ENCODE measurements around the gene IL23A. TPM values are rescaled to one million over a fixed set of nuclear protein-coding genes. Genes with fewer than 3 reads are reported as not detected.
A peak's percentile ranks its signal among the peaks of the same experiment; 100 is the strongest.

IL23A gene
- total RNA-seq, 1 experiment from 2014 or later: 17.5 TPM

- H3K27ac ChIP-seq (ENCODE audit: low read length): no peak overlapping the region
- peak overlapping the region; percentile 79 for H3K9ac ChIP-seq (ENCODE audit: low read length)
- H4K20me1 ChIP-seq (ENCODE audit: low read length): no peaks in the 10 kb centered on the region
- POLR2A ChIA-PET (ENCODE audit: unreplicated experiment): interaction anchor here (0.5 to 0.7 kb wide), 3 partner anchors 133 to 638 kb away, joined by 3 to 7 read pairs (median 3); no protein-coding TSS in a partner anchor
- peaks cover 26% of the 10 kb centered on the region for H3K79me2 ChIP-seq (ENCODE audit: low read length)
- no peaks in the 10 kb centered on the region for H3K27me3 ChIP-seq (ENCODE audit: low read length)
- CTCF ChIA-PET: interaction anchor here (0.5 to 1.6 kb wide), 2 partner anchors 105 to 126 kb away, joined by 7 to 12 read pairs; no protein-coding TSS in a partner anchor
- peaks cover 14% of the 10 kb centered on the region for H3K4me1 ChIP-seq (ENCODE audit: insufficient read depth, low read length)
- peak overlapping the region; percentile 85 for H3K4me3 ChIP-seq (ENCODE audit: low read length)
- peaks cover 10% of the 10 kb centered on the region for H3K36me3 ChIP-seq (ENCODE audit: low read depth, low read length)
- no peak for TF ChIP-seq EZH2 (IDR thresholded peaks at IDR 0.05; ENCODE audit: low read length, unreplicated experiment)
- TF ChIP-seq EZH2phosphoT487 (IDR thresholded peaks at IDR 0.05; ENCODE audit: borderline replicate concordance, low read length): no peak
- TF ChIP-seq CTCF (conservative IDR thresholded peaks at IDR 0.05; ENCODE audit: low read depth, low read length): no peak
- no peaks in the 10 kb centered on the region for H3K9me3 ChIP-seq (ENCODE audit: low read length)
- no peaks in the 10 kb centered on the region for H3F3A ChIP-seq (ENCODE audit: low read length, unreplicated experiment)
- BruUV-seq (replicated peaks): no TSS peak
- H3K4me2 ChIP-seq (ENCODE audit: low read length): peak overlapping the region; percentile 91
- no peak for ATAC-seq
- no peak overlapping the region for H2AFZ ChIP-seq (ENCODE audit: low read length)
- intact Hi-C loops (cut with micrococcal nuclease): no loop called here
- peak; percentile 46 for DNase-seq
- no peaks in the 10 kb centered on the region for H3K9me2 ChIP-seq (replicated peaks; ENCODE audit: low read length)
These were observed 20.3 kb downstream of the IL23A start for GRCh38 chr12:56358836-56359532.

GRCh38 chr12:56359851-56360767, 21.4 kb downstream of the IL23A start, which contains the start of gene STAT2:
STAT2 (minus strand) TSS chr12:56360107; CDS start chr12:56356571, 3,536 bp downstream.
- H3K9me2 ChIP-seq (replicated peaks; ENCODE audit: low read length): no peaks in the 10 kb centered on the region
- H3F3A ChIP-seq (ENCODE audit: low read length, unreplicated experiment): no peaks in the 10 kb centered on the region
- ChIA-PET CTCF (interaction anchor here (0.5 to 1.6 kb wide), 5 partner anchors 9 to 1049 kb away, joined by 3 to 12 read pairs (median 6); no protein-coding TSS in a partner anchor), POLR2A (ENCODE audit: unreplicated experiment) (interaction anchor here (0.5 to 1.4 kb wide), 16 partner anchors 9 to 1070 kb away, joined by 3 to 57 read pairs (median 6); partner anchors contain the start of genes DNAJC14, IL23A, PAN2 and RBMS2)
- peak within 1 kb of the TSS; percentile 85 for H3K4me3 ChIP-seq (ENCODE audit: low read length)
- peak within 1 kb of the TSS; percentile 79 for H3K9ac ChIP-seq (ENCODE audit: low read length)
- no peaks in the 10 kb centered on the region; the same call in none of the 2 replicates for H3K36me3 ChIP-seq (ENCODE audit: low read depth, low read length)
- peaks cover 26% of the 10 kb centered on the region for H3K79me2 ChIP-seq (ENCODE audit: low read length)
- peak within 1 kb of the TSS; percentile 44 for H3K27ac ChIP-seq (ENCODE audit: low read length)
- no TSS peak for BruUV-seq (replicated peaks)
- TF ChIP-seq EZH2 (IDR thresholded peaks at IDR 0.05; ENCODE audit: low read length, unreplicated experiment): no peak
- TF ChIP-seq EZH2phosphoT487 (IDR thresholded peaks at IDR 0.05; ENCODE audit: borderline replicate concordance, low read length): no peak
- TF ChIP-seq CTCF (conservative IDR thresholded peaks at IDR 0.05; ENCODE audit: low read depth, low read length): no peak
- H4K20me1 ChIP-seq (ENCODE audit: low read length): no peaks in the 10 kb centered on the region
- H3K27me3 ChIP-seq (ENCODE audit: low read length): no peaks in the 10 kb centered on the region
- peak within 1 kb of the TSS; percentile 74 for H2AFZ ChIP-seq (ENCODE audit: low read length)
- peak within 1 kb of the TSS; percentile 91 for H3K4me2 ChIP-seq (ENCODE audit: low read length)
- H3K9me3 ChIP-seq (ENCODE audit: low read length): no peaks in the 10 kb centered on the region
- ATAC-seq: peak; percentile 97
- intact Hi-C loops (cut with micrococcal nuclease): loop anchor here (5.0 kb wide), 1 partner anchor 43 kb away; the partner anchor contains the start of gene CNPY2
- peaks cover 14% of the 10 kb centered on the region for H3K4me1 ChIP-seq (ENCODE audit: insufficient read depth, low read length)
- peak; percentile 99 for DNase-seq

Data from PC-3 (cell line).